ENCODE measurements around the gene EPHA7.

Gene EPHA7

GRCh38 chr6:93238632-93239031 lies 180.7 kb downstream of the EPHA7 start:
- no peak overlapping the region for H2BK120ac ChIP-seq (ENCODE audit: insufficient read depth, low read length, poor library complexity)
- H4K8ac ChIP-seq (ENCODE audit: low read depth, low read length) = no peak overlapping the region
- no peak overlapping the region for H3K27ac ChIP-seq (ENCODE audit: low read depth, low read length)
- no peak overlapping the region for H2AK5ac ChIP-seq (ENCODE audit: low read length)
- no peaks in the 10 kb centered on the region for H3K36me3 ChIP-seq (ENCODE audit: control insufficient read depth in 1 of 2, insufficient read depth in 2 of 2, low read length in 2 of 2)
- no peak overlapping the region for H3K23ac ChIP-seq (ENCODE audit: low read length)
- H3K4ac ChIP-seq (ENCODE audit: low read depth, low read length) = no peak overlapping the region
- no peaks in the 10 kb centered on the region for H3K9me3 ChIP-seq (ENCODE audit: insufficient read depth, low read depth, low read length)
- H3K79me2 ChIP-seq (ENCODE audit: control insufficient read depth, insufficient read depth, low read length, poor library complexity) = no peaks in the 10 kb centered on the region
- H3K9ac ChIP-seq (ENCODE audit: low read length) = no peak overlapping the region
- no peak overlapping the region for H2BK12ac ChIP-seq (ENCODE audit: low read length)
- no peak overlapping the region for H3K14ac ChIP-seq (ENCODE audit: low read length)
- H2BK5ac ChIP-seq (ENCODE audit: low read depth, low read length, poor library complexity) = no peak overlapping the region
- no peak overlapping the region for H4K91ac ChIP-seq (ENCODE audit: low read depth, low read length)
- H2AFZ ChIP-seq (ENCODE audit: insufficient read depth, low read length, poor library complexity) = no peak overlapping the region
- no peak overlapping the region for H3K4me3 ChIP-seq (ENCODE audit: low read depth, low read length)
- H4K12ac ChIP-seq (ENCODE audit: low read depth, low read length) = no peak overlapping the region
- no peaks in the 10 kb centered on the region for H3K4me1 ChIP-seq (ENCODE audit: control insufficient read depth in 1 of 2, insufficient read depth in 2 of 2, low read length in 2 of 2)
- WGBS (ENCODE audit: extremely low coverage, insufficient coverage, insufficient read length) = no CpG with 5 or more reads among the region's 1 CpG
- H3K27me3 ChIP-seq (ENCODE audit: insufficient read depth, low read length) = no peaks in the 10 kb centered on the region
- H3K4me2 ChIP-seq (ENCODE audit: low read length) = no peak overlapping the region
- no peaks in the 10 kb centered on the region for H3K79me1 ChIP-seq (ENCODE audit: low read length)
- no peak overlapping the region for H3K18ac ChIP-seq (ENCODE audit: low read length)
- no peak for DNase-seq

GRCh38 chr6:93235775-93236174 lies 183.6 kb downstream of the EPHA7 start:
- Histone ChIP-seq H4K91ac (ENCODE audit: low read depth, low read length) (no peak overlapping the region), H4K12ac (ENCODE audit: low read depth, low read length) (no peak overlapping the region), H3K79me2 (ENCODE audit: control insufficient read depth, insufficient read depth, low read length, poor library complexity) (no peaks in the 10 kb centered on the region), H2AFZ (ENCODE audit: insufficient read depth, low read length, poor library complexity) (no peak overlapping the region), H3K9ac (ENCODE audit: low read length) (no peak overlapping the region), H2AK5ac (ENCODE audit: low read length) (no peak overlapping the region), H2BK12ac (ENCODE audit: low read length) (no peak overlapping the region), H3K4ac (ENCODE audit: low read depth, low read length) (no peak overlapping the region), H3K4me3 (ENCODE audit: low read depth, low read length) (no peak overlapping the region), H2BK120ac (ENCODE audit: insufficient read depth, low read length, poor library complexity) (no peak overlapping the region), H3K18ac (ENCODE audit: low read length) (no peak overlapping the region), H3K27me3 (ENCODE audit: insufficient read depth, low read length) (no peaks in the 10 kb centered on the region), H3K4me2 (ENCODE audit: low read length) (no peak overlapping the region), H3K27ac (ENCODE audit: low read depth, low read length) (no peak overlapping the region), H3K9me3 (ENCODE audit: insufficient read depth, low read depth, low read length) (no peaks in the 10 kb centered on the region), H3K4me1 (ENCODE audit: control insufficient read depth in 1 of 2, insufficient read depth in 2 of 2, low read length in 2 of 2) (no peaks in the 10 kb centered on the region), H3K14ac (ENCODE audit: low read length) (no peak overlapping the region), H3K23ac (ENCODE audit: low read length) (no peak overlapping the region), H3K79me1 (ENCODE audit: low read length) (no peaks in the 10 kb centered on the region), H4K8ac (ENCODE audit: low read depth, low read length) (no peak overlapping the region), H2BK5ac (ENCODE audit: low read depth, low read length, poor library complexity) (no peak overlapping the region), H3K36me3 (ENCODE audit: control insufficient read depth in 1 of 2, insufficient read depth in 2 of 2, low read length in 2 of 2) (no peaks in the 10 kb centered on the region)
- DNase-seq = no peak
- WGBS (ENCODE audit: extremely low coverage, insufficient coverage, insufficient read length) = no CpG with 5 or more reads among the region's 3 CpGs

- no peak overlapping the region for H3K23ac ChIP-seq (ENCODE audit: low read length)
- H3K14ac ChIP-seq (ENCODE audit: low read length) = no peak overlapping the region
- no peak overlapping the region for H3K4me2 ChIP-seq (ENCODE audit: low read length)
- H3K4me3 ChIP-seq (ENCODE audit: low read depth, low read length) = no peak overlapping the region
- H4K12ac ChIP-seq (ENCODE audit: low read depth, low read length) = no peak overlapping the region
- no peaks in the 10 kb centered on the region for H3K4me1 ChIP-seq (ENCODE audit: control insufficient read depth in 1 of 2, insufficient read depth in 2 of 2, low read length in 2 of 2)
- H2AFZ ChIP-seq (ENCODE audit: insufficient read depth, low read length, poor library complexity) = no peak overlapping the region
- no peak overlapping the region for H4K8ac ChIP-seq (ENCODE audit: low read depth, low read length)
- no peaks in the 10 kb centered on the region for H3K9me3 ChIP-seq (ENCODE audit: insufficient read depth, low read depth, low read length)
- no peak overlapping the region for H2BK5ac ChIP-seq (ENCODE audit: low read depth, low read length, poor library complexity)
- no peak overlapping the region for H3K4ac ChIP-seq (ENCODE audit: low read depth, low read length)
- no peak overlapping the region for H3K18ac ChIP-seq (ENCODE audit: low read length)
- H3K79me2 ChIP-seq (ENCODE audit: control insufficient read depth, insufficient read depth, low read length, poor library complexity) = no peaks in the 10 kb centered on the region
- no peak for DNase-seq
- no CpG with 5 or more reads among the region's 1 CpG for WGBS (ENCODE audit: extremely low coverage, insufficient coverage, insufficient read length)
- no peak overlapping the region for H3K9ac ChIP-seq (ENCODE audit: low read length)
- no peak overlapping the region for H4K91ac ChIP-seq (ENCODE audit: low read depth, low read length)
- no peak overlapping the region for H2BK120ac ChIP-seq (ENCODE audit: insufficient read depth, low read length, poor library complexity)
- H2BK12ac ChIP-seq (ENCODE audit: low read length) = no peak overlapping the region
- no peaks in the 10 kb centered on the region for H3K36me3 ChIP-seq (ENCODE audit: control insufficient read depth in 1 of 2, insufficient read depth in 2 of 2, low read length in 2 of 2)
- H3K27me3 ChIP-seq (ENCODE audit: insufficient read depth, low read length) = no peaks in the 10 kb centered on the region
- no peak overlapping the region for H3K27ac ChIP-seq (ENCODE audit: low read depth, low read length)
- H2AK5ac ChIP-seq (ENCODE audit: low read length) = no peak overlapping the region
- no peaks in the 10 kb centered on the region for H3K79me1 ChIP-seq (ENCODE audit: low read length)
Observed at GRCh38 chr6:93226822-93227221, 192.5 kb downstream of the EPHA7 start.

GRCh38 chr6:93222071-93222851 lies 197.1 kb downstream of the EPHA7 start:
- Histone ChIP-seq H3K14ac (ENCODE audit: low read length) (no peak overlapping the region), H4K12ac (ENCODE audit: low read depth, low read length) (no peak overlapping the region), H3K4me3 (ENCODE audit: low read depth, low read length) (no peak overlapping the region), H3K27me3 (ENCODE audit: insufficient read depth, low read length) (no peaks in the 10 kb centered on the region), H3K36me3 (ENCODE audit: control insufficient read depth in 1 of 2, insufficient read depth in 2 of 2, low read length in 2 of 2) (no peaks in the 10 kb centered on the region), H2BK120ac (ENCODE audit: insufficient read depth, low read length, poor library complexity) (no peak overlapping the region), H3K18ac (ENCODE audit: low read length) (no peak overlapping the region), H3K79me1 (ENCODE audit: low read length) (no peaks in the 10 kb centered on the region), H3K79me2 (ENCODE audit: control insufficient read depth, insufficient read depth, low read length, poor library complexity) (no peaks in the 10 kb centered on the region), H3K9ac (ENCODE audit: low read length) (no peak overlapping the region), H3K4me2 (ENCODE audit: low read length) (no peak overlapping the region), H3K4me1 (ENCODE audit: control insufficient read depth in 1 of 2, insufficient read depth in 2 of 2, low read length in 2 of 2) (no peaks in the 10 kb centered on the region), H3K23ac (ENCODE audit: low read length) (no peak overlapping the region), H2BK5ac (ENCODE audit: low read depth, low read length, poor library complexity) (no peak overlapping the region), H2BK12ac (ENCODE audit: low read length) (no peak overlapping the region), H2AK5ac (ENCODE audit: low read length) (no peak overlapping the region), H4K91ac (ENCODE audit: low read depth, low read length) (no peak overlapping the region), H3K9me3 (ENCODE audit: insufficient read depth, low read depth, low read length) (no peaks in the 10 kb centered on the region), H4K8ac (ENCODE audit: low read depth, low read length) (no peak overlapping the region), H3K27ac (ENCODE audit: low read depth, low read length) (no peak overlapping the region), H3K4ac (ENCODE audit: low read depth, low read length) (no peak overlapping the region), H2AFZ (ENCODE audit: insufficient read depth, low read length, poor library complexity) (no peak overlapping the region)
- WGBS (ENCODE audit: extremely low coverage, insufficient coverage, insufficient read length) = no CpG with 5 or more reads among the region's 4 CpGs
- no peak for DNase-seq

Measured in trophoblast cell (in vitro differentiated cells and primary cell).